Measurements from ENCODE around the gene CIBAR2.

CIBAR2 gene

DNA sequence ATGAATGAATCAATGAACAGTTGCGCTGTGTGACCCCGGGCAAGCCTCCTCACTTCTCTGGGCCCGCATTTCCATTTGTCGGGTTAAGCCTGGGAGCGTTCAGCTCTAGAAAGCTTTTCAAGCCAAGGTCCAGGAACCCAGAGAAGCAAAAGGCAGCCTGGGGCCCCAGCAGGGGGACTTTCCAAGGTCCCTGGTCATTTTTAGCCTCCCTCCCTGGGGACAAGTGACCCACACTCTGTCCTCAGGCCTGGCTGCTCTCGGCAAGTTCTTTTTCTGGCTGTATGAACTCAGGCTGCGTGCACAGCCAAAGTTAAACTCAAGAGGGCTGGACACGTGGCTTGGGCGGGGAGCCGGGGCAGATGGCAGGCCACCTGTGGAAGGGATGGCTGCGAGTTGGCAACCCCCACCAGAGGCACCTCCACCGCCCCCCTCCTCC is 41.4 kb upstream of the CIBAR2 start:
- TF ChIP-seq SP3 (tag by site-specific recombination; IDR thresholded peaks at IDR 0.05) (no peak), ZNF768 (tag by site-specific recombination; IDR thresholded peaks at IDR 0.05) (0 out of 2 replicates have a peak, but pooled peaks have one; percentile 48), ZNF596 (tag by site-specific recombination; IDR thresholded peaks at IDR 0.05) (no peak)
- ChIA-PET CTCF (interaction anchor here (0.5 kb wide), 2 partner anchors 23 to 137 kb away, joined by 3 to 4 read pairs; no protein-coding TSS in a partner anchor), POLR2A (interaction anchor here (0.9 kb wide), 1 partner anchor 26 kb away, joined by 3 read pairs; no protein-coding TSS in a partner anchor)
- H3K4me3 ChIP-seq (ENCODE audit: low read depth, low read length), result no peak overlapping the region
- 0 out of 2 replicates have a peak, but pooled peaks cover 2% of the 10 kb centered on the region for H3K4me1 ChIP-seq (ENCODE audit: control insufficient read depth, insufficient read depth, low read length)
- no peaks in the 10 kb centered on the region for H3K9me3 ChIP-seq (ENCODE audit: control insufficient read depth, insufficient read depth, low read depth, low read length)
- H3K36me3 ChIP-seq (ENCODE audit: control insufficient read depth in 2 of 2, insufficient read depth in 1 of 2, low read length in 2 of 2), result no peaks in the 10 kb centered on the region
- H3K27ac ChIP-seq (ENCODE audit: extremely low read depth, low read depth, low read length), result no peak overlapping the region

DNA sequence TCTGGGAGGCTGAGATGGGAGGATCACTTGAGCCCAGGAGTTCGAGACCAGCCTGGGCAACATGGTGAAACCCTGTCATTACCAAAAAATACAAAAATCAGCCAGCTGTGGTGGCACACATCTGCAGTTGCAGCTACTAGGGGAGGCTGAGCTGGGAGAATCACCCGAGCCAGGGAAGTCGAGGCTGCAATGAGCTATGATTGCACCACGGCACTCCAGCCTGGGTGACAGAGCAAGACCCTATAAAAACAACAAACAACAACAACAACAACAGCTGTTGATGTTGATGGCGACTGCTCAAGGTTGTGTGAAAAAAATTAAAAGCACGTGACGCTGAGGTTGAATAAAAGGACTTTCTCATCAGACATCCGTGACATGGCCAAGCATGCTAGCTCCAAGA is 40.8 kb upstream of the CIBAR2 start:
- CTCF ChIA-PET, result interaction anchor here (0.5 kb wide), 1 partner anchor 137 kb away, joined by 3 read pairs; no protein-coding TSS in a partner anchor

DNA sequence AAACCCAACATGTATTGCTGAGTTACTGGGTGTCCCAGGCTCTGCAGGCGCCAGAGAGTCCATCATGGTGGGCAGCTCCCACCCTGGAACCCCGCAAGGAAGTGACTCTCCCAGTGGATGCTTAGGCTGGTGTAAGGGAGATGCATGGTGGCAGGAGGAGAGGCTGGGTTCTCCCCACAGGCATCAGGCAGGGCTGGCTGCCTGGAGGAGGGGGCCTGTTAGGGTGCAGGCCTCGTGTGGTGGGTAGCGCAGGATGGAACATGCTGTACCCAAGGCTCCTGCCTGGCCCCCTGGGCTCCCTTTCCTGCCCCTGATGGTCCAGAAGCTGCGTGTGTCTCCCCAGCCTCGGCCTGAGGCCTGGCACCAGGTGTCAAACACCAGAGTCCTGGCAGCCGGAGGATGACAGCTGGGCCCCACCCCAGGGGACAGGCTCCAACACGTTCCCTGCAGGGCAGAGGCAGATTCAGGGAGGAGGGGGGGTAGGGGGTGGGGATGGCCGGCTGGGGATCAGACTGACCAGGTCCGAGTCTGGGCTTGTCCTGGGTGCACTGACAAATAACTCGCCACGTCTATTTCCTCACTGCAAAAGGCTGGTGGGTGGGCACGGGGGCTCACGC is 40.2 kb upstream of the CIBAR2 start:
- Histone ChIP-seq H3K9me3 (ENCODE audit: control insufficient read depth, insufficient read depth, low read depth, low read length) (no peaks in the 10 kb centered on the region), H3K27ac (ENCODE audit: extremely low read depth, low read depth, low read length) (no peak overlapping the region), H3K4me1 (ENCODE audit: control insufficient read depth, insufficient read depth, low read length) (0 out of 2 replicates have a peak, but pooled peaks cover 2% of the 10 kb centered on the region), H3K36me3 (ENCODE audit: control insufficient read depth in 2 of 2, insufficient read depth in 1 of 2, low read length in 2 of 2) (no peaks in the 10 kb centered on the region), H3K4me3 (ENCODE audit: low read depth, low read length) (no peak overlapping the region)
- POLR2A ChIA-PET, result interaction anchor here (0.9 kb wide), 1 partner anchor 28 kb away, joined by 3 read pairs; no protein-coding TSS in a partner anchor
- CTCF ChIA-PET, result no interaction called here
- TF ChIP-seq, protein P1, sequence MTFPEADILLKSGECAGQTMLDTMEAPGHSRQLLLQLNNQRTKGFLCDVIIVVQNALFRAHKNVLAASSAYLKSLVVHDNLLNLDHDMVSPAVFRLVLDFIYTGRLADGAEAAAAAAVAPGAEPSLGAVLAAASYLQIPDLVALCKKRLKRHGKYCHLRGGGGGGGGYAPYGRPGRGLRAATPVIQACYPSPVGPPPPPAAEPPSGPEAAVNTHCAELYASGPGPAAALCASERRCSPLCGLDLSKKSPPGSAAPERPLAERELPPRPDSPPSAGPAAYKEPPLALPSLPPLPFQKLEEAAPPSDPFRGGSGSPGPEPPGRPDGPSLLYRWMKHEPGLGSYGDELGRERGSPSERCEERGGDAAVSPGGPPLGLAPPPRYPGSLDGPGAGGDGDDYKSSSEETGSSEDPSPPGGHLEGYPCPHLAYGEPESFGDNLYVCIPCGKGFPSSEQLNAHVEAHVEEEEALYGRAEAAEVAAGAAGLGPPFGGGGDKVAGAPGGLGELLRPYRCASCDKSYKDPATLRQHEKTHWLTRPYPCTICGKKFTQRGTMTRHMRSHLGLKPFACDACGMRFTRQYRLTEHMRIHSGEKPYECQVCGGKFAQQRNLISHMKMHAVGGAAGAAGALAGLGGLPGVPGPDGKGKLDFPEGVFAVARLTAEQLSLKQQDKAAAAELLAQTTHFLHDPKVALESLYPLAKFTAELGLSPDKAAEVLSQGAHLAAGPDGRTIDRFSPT (tag by site-specific recombination; IDR thresholded peaks at IDR 0.05), result no peak
- TF ChIP-seq ZIC2 (tag by site-specific recombination; IDR thresholded peaks at IDR 0.05) (peak; percentile 84), ZNF19 (tag by site-specific recombination; IDR thresholded peaks at IDR 0.05; ENCODE audit: low read depth) (no peak), SETDB1 (IDR thresholded peaks at IDR 0.05; ENCODE audit: insufficient read length, low read length) (no peak), ZNF112 (tag by site-specific recombination; IDR thresholded peaks at IDR 0.05) (no peak), KLF1 (tag by site-specific recombination; IDR thresholded peaks at IDR 0.05) (peak; percentile 53; the same call in 1 of the 2 replicates), ZNF626 (tag by site-specific recombination; IDR thresholded peaks at IDR 0.05) (no peak), ZNF624 (tag by site-specific recombination; IDR thresholded peaks at IDR 0.05) (no peak), ZNF211 (tag by site-specific recombination; IDR thresholded peaks at IDR 0.05; ENCODE audit: low read depth) (no peak)
- TF ChIP-seq, protein P2, sequence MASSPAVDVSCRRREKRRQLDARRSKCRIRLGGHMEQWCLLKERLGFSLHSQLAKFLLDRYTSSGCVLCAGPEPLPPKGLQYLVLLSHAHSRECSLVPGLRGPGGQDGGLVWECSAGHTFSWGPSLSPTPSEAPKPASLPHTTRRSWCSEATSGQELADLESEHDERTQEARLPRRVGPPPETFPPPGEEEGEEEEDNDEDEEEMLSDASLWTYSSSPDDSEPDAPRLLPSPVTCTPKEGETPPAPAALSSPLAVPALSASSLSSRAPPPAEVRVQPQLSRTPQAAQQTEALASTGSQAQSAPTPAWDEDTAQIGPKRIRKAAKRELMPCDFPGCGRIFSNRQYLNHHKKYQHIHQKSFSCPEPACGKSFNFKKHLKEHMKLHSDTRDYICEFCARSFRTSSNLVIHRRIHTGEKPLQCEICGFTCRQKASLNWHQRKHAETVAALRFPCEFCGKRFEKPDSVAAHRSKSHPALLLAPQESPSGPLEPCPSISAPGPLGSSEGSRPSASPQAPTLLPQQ (tag by site-specific recombination; IDR thresholded peaks at IDR 0.05), result peak; percentile 68; the same call in 1 of the 2 replicates

More for the DNA sequence above, 40.8 kb upstream of the CIBAR2 start:
- H3K4me1 ChIP-seq (ENCODE audit: control insufficient read depth, insufficient read depth, low read length), result 0 out of 2 replicates have a peak, but pooled peaks cover 2% of the 10 kb centered on the region
- H3K4me3 ChIP-seq (ENCODE audit: low read depth, low read length), result no peak overlapping the region
- H3K27ac ChIP-seq (ENCODE audit: extremely low read depth, low read depth, low read length), result no peak overlapping the region
- no peaks in the 10 kb centered on the region for H3K9me3 ChIP-seq (ENCODE audit: control insufficient read depth, insufficient read depth, low read depth, low read length)
- H3K36me3 ChIP-seq (ENCODE audit: control insufficient read depth in 2 of 2, insufficient read depth in 1 of 2, low read length in 2 of 2), result no peaks in the 10 kb centered on the region
- POLR2A ChIA-PET, result interaction anchor here (0.9 kb wide), 1 partner anchor 27 kb away, joined by 3 read pairs; no protein-coding TSS in a partner anchor
- TF ChIP-seq MZF1 (tag by site-specific recombination; IDR thresholded peaks at IDR 0.05; ENCODE audit: borderline replicate concordance) (no peak), ZNF132 (tag by site-specific recombination; IDR thresholded peaks at IDR 0.05; ENCODE audit: borderline replicate concordance) (no peak), ZNF571 (tag by site-specific recombination; IDR thresholded peaks at IDR 0.05) (no peak), ZNF184 (tag by site-specific recombination; IDR thresholded peaks at IDR 0.05) (no peak), ZNF623 (tag by site-specific recombination; IDR thresholded peaks at IDR 0.05) (no peak), ZNF133 (tag by site-specific recombination; IDR thresholded peaks at IDR 0.05) (no peak), ZBTB48 (tag by site-specific recombination; IDR thresholded peaks at IDR 0.05) (no peak)
- TF ChIP-seq, protein P3, sequence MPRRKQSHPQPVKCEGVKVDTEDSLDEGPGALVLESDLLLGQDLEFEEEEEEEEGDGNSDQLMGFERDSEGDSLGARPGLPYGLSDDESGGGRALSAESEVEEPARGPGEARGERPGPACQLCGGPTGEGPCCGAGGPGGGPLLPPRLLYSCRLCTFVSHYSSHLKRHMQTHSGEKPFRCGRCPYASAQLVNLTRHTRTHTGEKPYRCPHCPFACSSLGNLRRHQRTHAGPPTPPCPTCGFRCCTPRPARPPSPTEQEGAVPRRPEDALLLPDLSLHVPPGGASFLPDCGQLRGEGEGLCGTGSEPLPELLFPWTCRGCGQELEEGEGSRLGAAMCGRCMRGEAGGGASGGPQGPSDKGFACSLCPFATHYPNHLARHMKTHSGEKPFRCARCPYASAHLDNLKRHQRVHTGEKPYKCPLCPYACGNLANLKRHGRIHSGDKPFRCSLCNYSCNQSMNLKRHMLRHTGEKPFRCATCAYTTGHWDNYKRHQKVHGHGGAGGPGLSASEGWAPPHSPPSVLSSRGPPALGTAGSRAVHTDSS (tag by site-specific recombination; IDR thresholded peaks at IDR 0.05), result no peak
- TF ChIP-seq, protein P4, sequence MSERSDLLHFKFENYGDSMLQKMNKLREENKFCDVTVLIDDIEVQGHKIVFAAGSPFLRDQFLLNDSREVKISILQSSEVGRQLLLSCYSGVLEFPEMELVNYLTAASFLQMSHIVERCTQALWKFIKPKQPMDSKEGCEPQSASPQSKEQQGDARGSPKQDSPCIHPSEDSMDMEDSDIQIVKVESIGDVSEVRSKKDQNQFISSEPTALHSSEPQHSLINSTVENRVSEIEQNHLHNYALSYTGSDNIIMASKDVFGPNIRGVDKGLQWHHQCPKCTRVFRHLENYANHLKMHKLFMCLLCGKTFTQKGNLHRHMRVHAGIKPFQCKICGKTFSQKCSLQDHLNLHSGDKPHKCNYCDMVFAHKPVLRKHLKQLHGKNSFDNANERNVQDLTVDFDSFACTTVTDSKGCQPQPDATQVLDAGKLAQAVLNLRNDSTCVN (tag by site-specific recombination; optimal IDR thresholded peaks at IDR 0.05), result no peak
- TF ChIP-seq, protein P5, sequence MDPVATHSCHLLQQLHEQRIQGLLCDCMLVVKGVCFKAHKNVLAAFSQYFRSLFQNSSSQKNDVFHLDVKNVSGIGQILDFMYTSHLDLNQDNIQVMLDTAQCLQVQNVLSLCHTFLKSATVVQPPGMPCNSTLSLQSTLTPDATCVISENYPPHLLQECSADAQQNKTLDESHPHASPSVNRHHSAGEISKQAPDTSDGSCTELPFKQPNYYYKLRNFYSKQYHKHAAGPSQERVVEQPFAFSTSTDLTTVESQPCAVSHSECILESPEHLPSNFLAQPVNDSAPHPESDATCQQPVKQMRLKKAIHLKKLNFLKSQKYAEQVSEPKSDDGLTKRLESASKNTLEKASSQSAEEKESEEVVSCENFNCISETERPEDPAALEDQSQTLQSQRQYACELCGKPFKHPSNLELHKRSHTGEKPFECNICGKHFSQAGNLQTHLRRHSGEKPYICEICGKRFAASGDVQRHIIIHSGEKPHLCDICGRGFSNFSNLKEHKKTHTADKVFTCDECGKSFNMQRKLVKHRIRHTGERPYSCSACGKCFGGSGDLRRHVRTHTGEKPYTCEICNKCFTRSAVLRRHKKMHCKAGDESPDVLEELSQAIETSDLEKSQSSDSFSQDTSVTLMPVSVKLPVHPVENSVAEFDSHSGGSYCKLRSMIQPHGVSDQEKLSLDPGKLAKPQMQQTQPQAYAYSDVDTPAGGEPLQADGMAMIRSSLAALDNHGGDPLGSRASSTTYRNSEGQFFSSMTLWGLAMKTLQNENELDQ (tag by site-specific recombination; IDR thresholded peaks at IDR 0.05; ENCODE audit: low read depth), result no peak
